ENCODE measurements around the gene USP40. TPM values are rescaled to one million over a fixed set of nuclear protein-coding genes. Genes with fewer than 3 reads are reported as not detected.

Gene USP40
- total RNA-seq, 1 experiment from 2014 or later, result 10.3 TPM

DNA sequence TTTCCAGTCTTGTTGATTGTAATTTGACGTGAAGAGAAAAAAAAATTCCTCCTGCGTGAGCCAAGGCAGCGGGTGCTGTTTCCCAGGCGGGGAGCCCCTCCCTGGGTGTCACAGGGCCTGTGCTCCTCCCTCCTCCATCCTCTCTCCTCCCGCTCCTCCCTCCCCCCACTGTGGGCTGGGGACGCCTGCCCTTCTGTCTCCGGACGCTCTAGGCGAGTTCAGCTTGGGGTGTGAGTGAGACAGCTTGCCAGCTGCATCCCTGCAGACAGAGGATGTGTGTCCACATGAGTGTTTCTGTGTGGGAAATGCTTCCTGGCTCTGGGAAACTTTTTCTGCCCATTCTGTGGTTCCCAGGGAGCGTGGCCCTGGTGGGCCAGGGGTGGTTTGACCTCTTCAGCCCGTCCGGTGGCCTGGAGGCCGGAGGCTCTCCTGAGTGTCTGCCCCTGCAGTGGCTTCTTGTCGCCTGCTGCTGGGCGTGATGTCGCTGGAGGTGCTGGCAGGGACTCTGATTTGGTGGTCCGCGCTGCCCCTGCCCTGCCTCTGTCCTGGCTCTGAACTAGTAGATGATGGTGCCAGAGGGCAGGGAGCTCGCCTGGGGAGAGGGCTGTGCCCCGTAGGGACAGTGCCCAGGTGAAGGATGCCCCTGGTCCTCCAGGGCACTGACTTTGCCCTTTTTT, 96.4 kb downstream of the USP40 start:
- no peak overlapping the region for H3K27ac Mint-ChIP-seq
- CTCF ChIA-PET, result interaction anchor here (3.8 kb wide), 1 partner anchor 21 kb away, joined by 14 read pairs; no protein-coding TSS in a partner anchor
- no peak overlapping the region for H3K4me3 Mint-ChIP-seq
- ATAC-seq (no peak), DNase-seq (ENCODE audit: low spot score) (no peak)
- TF ChIP-seq, protein P1, sequence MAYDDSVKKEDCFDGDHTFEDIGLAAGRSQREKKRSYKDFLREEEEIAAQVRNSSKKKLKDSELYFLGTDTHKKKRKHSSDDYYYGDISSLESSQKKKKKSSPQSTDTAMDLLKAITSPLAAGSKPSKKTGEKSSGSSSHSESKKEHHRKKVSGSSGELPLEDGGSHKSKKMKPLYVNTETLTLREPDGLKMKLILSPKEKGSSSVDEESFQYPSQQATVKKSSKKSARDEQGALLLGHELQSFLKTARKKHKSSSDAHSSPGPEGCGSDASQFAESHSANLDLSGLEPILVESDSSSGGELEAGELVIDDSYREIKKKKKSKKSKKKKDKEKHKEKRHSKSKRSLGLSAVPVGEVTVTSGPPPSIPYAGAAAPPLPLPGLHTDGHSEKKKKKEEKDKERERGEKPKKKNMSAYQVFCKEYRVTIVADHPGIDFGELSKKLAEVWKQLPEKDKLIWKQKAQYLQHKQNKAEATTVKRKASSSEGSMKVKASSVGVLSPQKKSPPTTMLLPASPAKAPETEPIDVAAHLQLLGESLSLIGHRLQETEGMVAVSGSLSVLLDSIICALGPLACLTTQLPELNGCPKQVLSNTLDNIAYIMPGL (CRISPR knock-in tag; IDR thresholded peaks at IDR 0.05), result no peak
- TF ChIP-seq, protein P2, sequence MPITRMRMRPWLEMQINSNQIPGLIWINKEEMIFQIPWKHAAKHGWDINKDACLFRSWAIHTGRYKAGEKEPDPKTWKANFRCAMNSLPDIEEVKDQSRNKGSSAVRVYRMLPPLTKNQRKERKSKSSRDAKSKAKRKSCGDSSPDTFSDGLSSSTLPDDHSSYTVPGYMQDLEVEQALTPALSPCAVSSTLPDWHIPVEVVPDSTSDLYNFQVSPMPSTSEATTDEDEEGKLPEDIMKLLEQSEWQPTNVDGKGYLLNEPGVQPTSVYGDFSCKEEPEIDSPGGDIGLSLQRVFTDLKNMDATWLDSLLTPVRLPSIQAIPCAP (CRISPR knock-in tag; IDR thresholded peaks at IDR 0.05), result no peak
- TF ChIP-seq IRF2 (CRISPR knock-in tag; IDR thresholded peaks at IDR 0.05; ENCODE audit: borderline replicate concordance, low read depth), result no peak
- TF ChIP-seq, protein P3, sequence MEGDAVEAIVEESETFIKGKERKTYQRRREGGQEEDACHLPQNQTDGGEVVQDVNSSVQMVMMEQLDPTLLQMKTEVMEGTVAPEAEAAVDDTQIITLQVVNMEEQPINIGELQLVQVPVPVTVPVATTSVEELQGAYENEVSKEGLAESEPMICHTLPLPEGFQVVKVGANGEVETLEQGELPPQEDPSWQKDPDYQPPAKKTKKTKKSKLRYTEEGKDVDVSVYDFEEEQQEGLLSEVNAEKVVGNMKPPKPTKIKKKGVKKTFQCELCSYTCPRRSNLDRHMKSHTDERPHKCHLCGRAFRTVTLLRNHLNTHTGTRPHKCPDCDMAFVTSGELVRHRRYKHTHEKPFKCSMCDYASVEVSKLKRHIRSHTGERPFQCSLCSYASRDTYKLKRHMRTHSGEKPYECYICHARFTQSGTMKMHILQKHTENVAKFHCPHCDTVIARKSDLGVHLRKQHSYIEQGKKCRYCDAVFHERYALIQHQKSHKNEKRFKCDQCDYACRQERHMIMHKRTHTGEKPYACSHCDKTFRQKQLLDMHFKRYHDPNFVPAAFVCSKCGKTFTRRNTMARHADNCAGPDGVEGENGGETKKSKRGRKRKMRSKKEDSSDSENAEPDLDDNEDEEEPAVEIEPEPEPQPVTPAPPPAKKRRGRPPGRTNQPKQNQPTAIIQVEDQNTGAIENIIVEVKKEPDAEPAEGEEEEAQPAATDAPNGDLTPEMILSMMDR (IDR thresholded peaks at IDR 0.05), result no peak
- H3K27me3 Mint-ChIP-seq (ENCODE audit: low read depth), result no peaks in the 10 kb centered on the region
- no peaks in the 10 kb centered on the region for H3K9me3 Mint-ChIP-seq
- POLR2A ChIA-PET, result no interaction called here
- peaks cover 4% of the 10 kb centered on the region; the same call in 1 of the 2 replicates for H3K4me1 Mint-ChIP-seq
- peaks cover 25% of the 10 kb centered on the region for H3K36me3 Mint-ChIP-seq

DNA sequence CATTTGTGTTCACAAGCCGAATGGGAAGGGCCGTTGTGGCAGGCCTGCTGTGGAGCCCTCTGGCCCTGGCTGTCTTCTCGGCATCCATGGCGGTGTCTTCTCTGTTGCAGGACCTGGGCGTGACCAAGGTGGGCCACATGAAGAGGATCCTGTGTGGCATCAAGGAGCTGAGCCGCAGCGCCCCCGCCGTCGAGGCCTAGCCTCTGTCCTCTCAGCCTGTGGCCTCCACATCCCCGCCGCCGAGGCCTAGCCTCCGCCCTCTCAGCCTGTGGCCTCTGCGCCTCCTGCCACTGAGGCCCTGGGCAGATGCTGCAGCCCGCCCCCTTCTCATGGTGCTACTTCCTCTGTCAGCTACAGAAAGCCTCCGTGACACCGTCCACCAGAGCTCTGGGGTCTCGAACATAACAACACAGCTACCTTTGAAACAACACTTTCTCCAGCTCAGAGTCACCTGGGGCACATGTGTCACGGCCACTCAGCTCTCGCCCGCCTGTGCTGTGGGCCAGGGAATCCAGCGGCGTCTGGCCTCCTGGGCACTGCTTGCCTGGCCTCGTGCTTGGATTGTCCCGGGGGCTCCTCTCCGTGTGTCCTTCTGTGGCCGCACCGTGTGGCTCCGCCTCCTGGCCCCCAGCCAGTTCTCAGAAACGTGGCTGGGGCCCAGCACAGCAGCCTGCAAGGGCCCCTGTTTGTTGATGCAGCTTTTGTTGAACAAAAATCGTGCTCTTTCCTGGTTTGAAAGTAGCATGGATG, 97.1 kb downstream of the USP40 start:
- ATAC-seq, result no peak

More for the DNA sequence above, 97.1 kb downstream of the USP40 start:
- ChIA-PET POLR2A (no interaction called here), CTCF (interaction anchor here (3.8 kb wide), 1 partner anchor 20 kb away, joined by 14 read pairs; no protein-coding TSS in a partner anchor)
- Mint-ChIP-seq H3K27ac (no peak overlapping the region), H3K9me3 (no peaks in the 10 kb centered on the region), H3K36me3 (peaks cover 25% of the 10 kb centered on the region), H3K4me3 (no peak overlapping the region), H3K27me3 (ENCODE audit: low read depth) (no peaks in the 10 kb centered on the region), H3K4me1 (peaks cover 4% of the 10 kb centered on the region; the same call in 1 of the 2 replicates)
- no peak for TF ChIP-seq JUN (CRISPR knock-in tag; IDR thresholded peaks at IDR 0.05)
- no peak for TF ChIP-seq ETV6 (CRISPR knock-in tag; IDR thresholded peaks at IDR 0.05)
- no peak for TF ChIP-seq KAT7 (CRISPR knock-in tag; IDR thresholded peaks at IDR 0.05; ENCODE audit: borderline replicate concordance)
- TF ChIP-seq, protein P4, sequence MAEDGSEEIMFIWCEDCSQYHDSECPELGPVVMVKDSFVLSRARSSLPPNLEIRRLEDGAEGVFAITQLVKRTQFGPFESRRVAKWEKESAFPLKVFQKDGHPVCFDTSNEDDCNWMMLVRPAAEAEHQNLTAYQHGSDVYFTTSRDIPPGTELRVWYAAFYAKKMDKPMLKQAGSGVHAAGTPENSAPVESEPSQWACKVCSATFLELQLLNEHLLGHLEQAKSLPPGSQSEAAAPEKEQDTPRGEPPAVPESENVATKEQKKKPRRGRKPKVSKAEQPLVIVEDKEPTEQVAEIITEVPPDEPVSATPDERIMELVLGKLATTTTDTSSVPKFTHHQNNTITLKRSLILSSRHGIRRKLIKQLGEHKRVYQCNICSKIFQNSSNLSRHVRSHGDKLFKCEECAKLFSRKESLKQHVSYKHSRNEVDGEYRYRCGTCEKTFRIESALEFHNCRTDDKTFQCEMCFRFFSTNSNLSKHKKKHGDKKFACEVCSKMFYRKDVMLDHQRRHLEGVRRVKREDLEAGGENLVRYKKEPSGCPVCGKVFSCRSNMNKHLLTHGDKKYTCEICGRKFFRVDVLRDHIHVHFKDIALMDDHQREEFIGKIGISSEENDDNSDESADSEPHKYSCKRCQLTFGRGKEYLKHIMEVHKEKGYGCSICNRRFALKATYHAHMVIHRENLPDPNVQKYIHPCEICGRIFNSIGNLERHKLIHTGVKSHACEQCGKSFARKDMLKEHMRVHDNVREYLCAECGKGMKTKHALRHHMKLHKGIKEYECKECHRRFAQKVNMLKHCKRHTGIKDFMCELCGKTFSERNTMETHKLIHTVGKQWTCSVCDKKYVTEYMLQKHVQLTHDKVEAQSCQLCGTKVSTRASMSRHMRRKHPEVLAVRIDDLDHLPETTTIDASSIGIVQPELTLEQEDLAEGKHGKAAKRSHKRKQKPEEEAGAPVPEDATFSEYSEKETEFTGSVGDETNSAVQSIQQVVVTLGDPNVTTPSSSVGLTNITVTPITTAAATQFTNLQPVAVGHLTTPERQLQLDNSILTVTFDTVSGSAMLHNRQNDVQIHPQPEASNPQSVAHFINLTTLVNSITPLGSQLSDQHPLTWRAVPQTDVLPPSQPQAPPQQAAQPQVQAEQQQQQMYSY (CRISPR knock-in tag; IDR thresholded peaks at IDR 0.05), result no peak
- no peak for TF ChIP-seq ZNF396 (CRISPR knock-in tag; IDR thresholded peaks at IDR 0.05; ENCODE audit: borderline replicate concordance)
- no peak for TF ChIP-seq NR2C2 (CRISPR knock-in tag; IDR thresholded peaks at IDR 0.05)
- TF ChIP-seq, protein P5, sequence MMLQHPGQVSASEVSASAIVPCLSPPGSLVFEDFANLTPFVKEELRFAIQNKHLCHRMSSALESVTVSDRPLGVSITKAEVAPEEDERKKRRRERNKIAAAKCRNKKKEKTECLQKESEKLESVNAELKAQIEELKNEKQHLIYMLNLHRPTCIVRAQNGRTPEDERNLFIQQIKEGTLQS (CRISPR knock-in tag; conservative IDR thresholded peaks at IDR 0.05), result no peak
- no peak for TF ChIP-seq ZNF121 (CRISPR knock-in tag; IDR thresholded peaks at IDR 0.05)
- TF ChIP-seq, protein P6, sequence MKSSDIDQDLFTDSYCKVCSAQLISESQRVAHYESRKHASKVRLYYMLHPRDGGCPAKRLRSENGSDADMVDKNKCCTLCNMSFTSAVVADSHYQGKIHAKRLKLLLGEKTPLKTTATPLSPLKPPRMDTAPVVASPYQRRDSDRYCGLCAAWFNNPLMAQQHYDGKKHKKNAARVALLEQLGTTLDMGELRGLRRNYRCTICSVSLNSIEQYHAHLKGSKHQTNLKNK (CRISPR knock-in tag; IDR thresholded peaks at IDR 0.05), result no peak
- TF ChIP-seq NFATC4 (CRISPR knock-in tag; IDR thresholded peaks at IDR 0.05), result no peak
- TF ChIP-seq EMX1 (CRISPR knock-in tag; IDR thresholded peaks at IDR 0.05), result no peak
- no peak for TF ChIP-seq SP1 (CRISPR knock-in tag; conservative IDR thresholded peaks at IDR 0.05)
- no peak for DNase-seq (ENCODE audit: low spot score)
